HG03354 (cell line): ENCODE results near the gene ITPKB.
"Not testable (repeated sequence)": the region's sequence is repeated elsewhere in the genome, so short reads cannot be mapped to it uniquely, and the experiment has no call there.

ENCODE experiments used
- ATAC-seq: cut with Tn5 transposase; IDR thresholded peaks from one replicate; pipeline ENCODE4 v1.9.1; 2021; ENCODE audit warnings: mild to moderate bottlenecking; ENCODE audit not compliant: unreplicated experiment, poor library complexity, severe bottlenecking

The ITPKB gene

GRCh38 chr1:226733876-226734275 lies 5.2 kb downstream of the ITPKB start:
- ATAC-seq = no peak

GRCh38 chr1:226733304-226733703 lies 5.8 kb downstream of the ITPKB start:
- ATAC-seq = no peak

GRCh38 chr1:226732856-226733291 lies 6.2 kb downstream of the ITPKB start:
- no peak for ATAC-seq

- ATAC-seq = no peak
Measured at GRCh38 chr1:226731257-226731893, 7.7 kb downstream of the ITPKB start.

GRCh38 chr1:226730836-226731235 lies 8.2 kb downstream of the ITPKB start:
- no peak for ATAC-seq

- no peak for ATAC-seq
Measured at GRCh38 chr1:226730071-226730470, 9.0 kb downstream of the ITPKB start.

- no peak for ATAC-seq
Measured at GRCh38 chr1:226728448-226728847, 10.6 kb downstream of the ITPKB start.

GRCh38 chr1:226725897-226726267 lies 13.2 kb downstream of the ITPKB start:
- no peak for ATAC-seq

- no peak for ATAC-seq
Measured at GRCh38 chr1:226723657-226724532, 15.2 kb downstream of the ITPKB start.

GRCh38 chr1:226722901-226723656 lies 16.0 kb downstream of the ITPKB start:
- no peak for ATAC-seq

- ATAC-seq = no peak
Measured at GRCh38 chr1:226722240-226722900, 16.7 kb downstream of the ITPKB start.

- not testable (repeated sequence) for ATAC-seq
Measured at GRCh38 chr1:226720574-226720973, 18.5 kb downstream of the ITPKB start.

- ATAC-seq = no peak
Measured at GRCh38 chr1:226719596-226720387, 19.3 kb downstream of the ITPKB start.

GRCh38 chr1:226717256-226717909 lies 21.7 kb downstream of the ITPKB start:
- no peak for ATAC-seq

- ATAC-seq = no peak
Measured at GRCh38 chr1:226716577-226716976, 22.5 kb downstream of the ITPKB start.

GRCh38 chr1:226714148-226714547 lies 24.9 kb downstream of the ITPKB start:
- no peak for ATAC-seq

- peak; percentile 9 for ATAC-seq
Measured at GRCh38 chr1:226712742-226713419, 26.2 kb downstream of the ITPKB start.
